SK-N-SH treated with all-trans-retinoic acid at 6 μM for 48 hours (cell line): ENCODE results near the gene MTFR1L.

Experiments used
- ATAC-seq: fragments of 200-7000 bp; cut with Tn5 transposase; 3 replicates; pipeline ENCODE4 v1.9.1; 2020; ENCODE audit warnings: mild to moderate bottlenecking, moderate library complexity
- ARNTL ChIP-seq: fragments of 450-650 bp; formaldehyde crosslinking; IDR thresholded peaks from 2 replicates; pipeline ENCODE4 v1.5.0; 2020; ENCODE audit warnings: low read depth, mild to moderate bottlenecking, moderate library complexity, borderline replicate concordance
- BACH2 ChIP-seq: fragments of 250-450 bp; sonication (Bioruptor Pico); IDR thresholded peaks from 2 replicates; pipeline ENCODE4 v1.9.0; 2021; ENCODE audit warnings: mild to moderate bottlenecking, borderline replicate concordance
- CREB5 ChIP-seq: fragments of 250-450 bp; sonication (Bioruptor Pico); IDR thresholded peaks from 2 replicates; pipeline ENCODE4 v1.5.1; 2020; ENCODE audit warnings: low read depth, mild to moderate bottlenecking, moderate library complexity
- CSRNP3 ChIP-seq: fragments of 250-450 bp; sonication (Bioruptor Pico); IDR thresholded peaks from 2 replicates; pipeline ENCODE4 v1.5.1; 2021; ENCODE audit warnings: mild to moderate bottlenecking, moderate library complexity
- ESRRG ChIP-seq: fragments of 250-450 bp; sonication (Bioruptor Pico); IDR thresholded peaks from 2 replicates; pipeline ENCODE4 v1.6.1; 2021; ENCODE audit warnings: mild to moderate bottlenecking
- ISL1 ChIP-seq: fragments of 250-450 bp; sonication (Bioruptor Pico); IDR thresholded peaks from 2 replicates; pipeline ENCODE4 v2.1.2; 2022; ENCODE audit warnings: mild to moderate bottlenecking, moderate library complexity
- OSR1 ChIP-seq: fragments of 250-450 bp; sonication (Bioruptor Pico); IDR thresholded peaks from 2 replicates; pipeline ENCODE4 v1.8.0; 2022; ENCODE audit warnings: moderate library complexity, mild to moderate bottlenecking, inconsistent platforms
- PATZ1 ChIP-seq: fragments of 250-450 bp; sonication (Bioruptor Pico); IDR thresholded peaks from 2 replicates; pipeline ENCODE4 v1.8.0; 2020; ENCODE audit warnings: mild to moderate bottlenecking, moderate library complexity, borderline replicate concordance
- POU6F1 ChIP-seq: fragments of 250-450 bp; sonication (Bioruptor Pico); IDR thresholded peaks from 2 replicates; pipeline ENCODE4 v1.8.0; 2021; ENCODE audit warnings: low read depth, mild to moderate bottlenecking, moderate library complexity, borderline replicate concordance
- PPARA ChIP-seq: fragments of 250-450 bp; sonication (Bioruptor Pico); IDR thresholded peaks from 2 replicates; pipeline ENCODE4 v1.5.0; 2020; ENCODE audit warnings: mild to moderate bottlenecking, borderline replicate concordance
- SNAI2 ChIP-seq: fragments of 250-450 bp; sonication (Bioruptor Pico); IDR thresholded peaks from 2 replicates; pipeline ENCODE4 v1.5.0; 2020; ENCODE audit warnings: mild to moderate bottlenecking, moderate library complexity
- TCF4 ChIP-seq: fragments of 250-450 bp; sonication (Bioruptor Pico); IDR thresholded peaks from 2 replicates; pipeline ENCODE4 v1.8.0; 2021; ENCODE audit warnings: mild to moderate bottlenecking, moderate library complexity, borderline replicate concordance
- TOX ChIP-seq: fragments of 250-450 bp; sonication (Bioruptor Pico); IDR thresholded peaks from 2 replicates; pipeline ENCODE4 v1.8.0; 2021; ENCODE audit warnings: mild to moderate bottlenecking, moderate library complexity, borderline replicate concordance
- ZC3H10 ChIP-seq: fragments of 250-450 bp; sonication (Bioruptor Pico); IDR thresholded peaks from 2 replicates; pipeline ENCODE4 v1.5.1; 2021; ENCODE audit warnings: mild to moderate bottlenecking, moderate library complexity
- ZFP3 ChIP-seq: fragments of 250-450 bp; sonication (Bioruptor Pico); IDR thresholded peaks from 2 replicates; pipeline ENCODE4 v1.5.0; 2020; ENCODE audit warnings: mild to moderate bottlenecking, moderate library complexity
- ZFP30 ChIP-seq: fragments of 450-650 bp; formaldehyde crosslinking; IDR thresholded peaks from 2 replicates; pipeline ENCODE4 v1.5.0; 2022; ENCODE audit warnings: mild to moderate bottlenecking, moderate library complexity
- ZNF565 ChIP-seq: fragments of 450-650 bp; formaldehyde crosslinking; conservative IDR thresholded peaks from 2 replicates; pipeline ENCODE4 v1.5.0; 2020; ENCODE audit warnings: low read depth, mild to moderate bottlenecking, moderate library complexity
- ZNF70 ChIP-seq: fragments of 450-650 bp; formaldehyde crosslinking; IDR thresholded peaks from 2 replicates; pipeline ENCODE4 v1.5.0; 2020; ENCODE audit warnings: mild to moderate bottlenecking, moderate library complexity
- ZNF8 ChIP-seq: fragments of 450-650 bp; formaldehyde crosslinking; IDR thresholded peaks from 2 replicates; pipeline ENCODE4 v1.5.0; 2020; ENCODE audit warnings: mild to moderate bottlenecking, moderate library complexity

Gene MTFR1L

GRCh38 chr1:25818569-25818968 lies 1.2 kb upstream of the MTFR1L start:
- TF ChIP-seq ISL1 (CRISPR knock-in tag) = no peak
- TF ChIP-seq PATZ1 (CRISPR knock-in tag) = no peak
- no peak for TF ChIP-seq PPARA (CRISPR knock-in tag)
- no peak for TF ChIP-seq ARNTL (CRISPR knock-in tag)
- no peak for TF ChIP-seq ZNF8 (CRISPR knock-in tag)
- no peak for TF ChIP-seq TOX (CRISPR knock-in tag)
- no peak for TF ChIP-seq ZFP30 (CRISPR knock-in tag)
- no peak for ATAC-seq

- ATAC-seq = peak; percentile 72
- TF ChIP-seq CSRNP3 (CRISPR knock-in tag) = no peak
Measured at GRCh38 chr1:25820247-25821111, 725 bp downstream of the MTFR1L start.

- ATAC-seq = no peak
- no peak for TF ChIP-seq ZFP30 (CRISPR knock-in tag)
- TF ChIP-seq ZC3H10 (CRISPR knock-in tag) = no peak
- no peak for TF ChIP-seq ZFP3 (CRISPR knock-in tag)
- no peak for TF ChIP-seq ZNF8 (CRISPR knock-in tag)
Measured at GRCh38 chr1:25821112-25821476, 1.3 kb downstream of the MTFR1L start.

GRCh38 chr1:25821630-25822091 lies 1.9 kb downstream of the MTFR1L start:
- TF ChIP-seq OSR1 (CRISPR knock-in tag) (no peak), BACH2 (no peak), TCF4 (CRISPR knock-in tag) (no peak)

GRCh38 chr1:25825605-25826004 lies 5.9 kb downstream of the MTFR1L start:
- ATAC-seq = no peak
- TF ChIP-seq SNAI2 (CRISPR knock-in tag) (no peak), TOX (CRISPR knock-in tag) (no peak), ZC3H10 (CRISPR knock-in tag) (no peak), ISL1 (CRISPR knock-in tag) (no peak), ZFP3 (CRISPR knock-in tag) (no peak), POU6F1 (CRISPR knock-in tag) (no peak), ZNF565 (CRISPR knock-in tag) (no peak), PPARA (CRISPR knock-in tag) (no peak), CREB5 (no peak), ZNF70 (CRISPR knock-in tag) (no peak), ZFP30 (CRISPR knock-in tag) (no peak), BACH2 (no peak), ESRRG (no peak)

More at GRCh38 chr1:25821630-25822091, 1.9 kb downstream of the MTFR1L start:
- ATAC-seq = no peak
